Glutamatergic neuron (in vitro differentiated cells): ENCODE data around the gene GNAL. TPM values are rescaled to one million over a fixed set of nuclear protein-coding genes. Genes with fewer than 3 reads are reported as not detected.

ENCODE experiments used
- DNase-seq: peaks from one replicate; pipeline ENCODE4 v3.0.0; 2022
- H3K27ac Mint-ChIP-seq: one replicate; pipeline ENCODE4 v1.8.0; 2020; ENCODE audit warnings: mild to moderate bottlenecking, mixed read lengths, inconsistent platforms; ENCODE audit not compliant: unreplicated experiment
- H3K27me3 Mint-ChIP-seq: one replicate; pipeline ENCODE4 v1.8.0; 2020; ENCODE audit warnings: mild to moderate bottlenecking, moderate library complexity, mixed read lengths, inconsistent platforms; ENCODE audit not compliant: unreplicated experiment
- H3K36me3 Mint-ChIP-seq: one replicate; pipeline ENCODE4 v1.8.0; 2020; ENCODE audit warnings: mild to moderate bottlenecking, mixed read lengths, inconsistent platforms; ENCODE audit not compliant: unreplicated experiment
- H3K4me1 Mint-ChIP-seq: one replicate; pipeline ENCODE4 v1.8.0; 2020; ENCODE audit warnings: mild to moderate bottlenecking, low read depth, mixed read lengths, inconsistent platforms; ENCODE audit not compliant: unreplicated experiment
- H3K4me3 Mint-ChIP-seq: one replicate; pipeline ENCODE4 v1.8.0; 2020; ENCODE audit warnings: mild to moderate bottlenecking, mixed read lengths, inconsistent platforms; ENCODE audit not compliant: unreplicated experiment
- H3K9me3 Mint-ChIP-seq: one replicate; pipeline ENCODE4 v1.8.0; 2020; ENCODE audit warnings: mild to moderate bottlenecking, moderate library complexity, mixed read lengths, inconsistent platforms; ENCODE audit not compliant: unreplicated experiment
- CTCF ChIP-seq: fragments of 200-600 bp; sonication (generic); IDR thresholded peaks from one replicate; pipeline ENCODE4 v1.5.0; 2021; ENCODE audit not compliant: partially characterized antibody, unreplicated experiment
- total RNA-seq: library from RNA; stranded (reverse); fragmentation: NEBNext Ultra II Directional; extraction: Animal tissue kit (Norgen Biotek cat#: 25700); gene quantifications from one replicate; pipeline ENCODE4 v1.2.1, GENCODE V29; 2021; ENCODE audit not compliant: unreplicated experiment

Gene GNAL
- total RNA-seq, 1 donor from 2014 or later = 52.5 TPM

- Mint-ChIP-seq H3K9me3 (no peaks in the 10 kb centered on the region), H3K27ac (no peak overlapping the region), H3K4me3 (no peak overlapping the region), H3K36me3 (no peaks in the 10 kb centered on the region), H3K4me1 (peaks cover 14% of the 10 kb centered on the region), H3K27me3 (peaks cover 3% of the 10 kb centered on the region)
- DNase-seq = no peak
- TF ChIP-seq CTCF = no peak
Measured at GRCh38 chr18:11791131-11791530, 102.1 kb downstream of the GNAL start.

- peaks cover 3% of the 10 kb centered on the region for H3K27me3 Mint-ChIP-seq
- H3K27ac Mint-ChIP-seq = no peak overlapping the region
- no peaks in the 10 kb centered on the region for H3K36me3 Mint-ChIP-seq
- no peak overlapping the region for H3K4me3 Mint-ChIP-seq
- no peaks in the 10 kb centered on the region for H3K9me3 Mint-ChIP-seq
- no peak for TF ChIP-seq CTCF
- DNase-seq = no peak
- H3K4me1 Mint-ChIP-seq = peaks cover 13% of the 10 kb centered on the region
Measured at GRCh38 chr18:11792632-11793031, 103.6 kb downstream of the GNAL start.

- Mint-ChIP-seq H3K4me3 (no peak overlapping the region), H3K27ac (no peak overlapping the region), H3K9me3 (no peaks in the 10 kb centered on the region), H3K4me1 (peaks cover 10% of the 10 kb centered on the region), H3K36me3 (no peaks in the 10 kb centered on the region), H3K27me3 (peaks cover 3% of the 10 kb centered on the region)
- DNase-seq = no peak
- no peak for TF ChIP-seq CTCF
Measured at GRCh38 chr18:11794195-11794594, 105.1 kb downstream of the GNAL start.

- TF ChIP-seq CTCF = no peak
- no peaks in the 10 kb centered on the region for H3K36me3 Mint-ChIP-seq
- no peaks in the 10 kb centered on the region for H3K9me3 Mint-ChIP-seq
- H3K27me3 Mint-ChIP-seq = peaks cover 8% of the 10 kb centered on the region
- no peak overlapping the region for H3K4me3 Mint-ChIP-seq
- no peak for DNase-seq
- H3K4me1 Mint-ChIP-seq = peaks cover 7% of the 10 kb centered on the region
- no peak overlapping the region for H3K27ac Mint-ChIP-seq
Measured at GRCh38 chr18:11795916-11796315, 106.9 kb downstream of the GNAL start.

GRCh38 chr18:11798271-11798670 is 109.2 kb downstream of the GNAL start:
- no peaks in the 10 kb centered on the region for H3K9me3 Mint-ChIP-seq
- no peak overlapping the region for H3K4me3 Mint-ChIP-seq
- no peak overlapping the region for H3K27ac Mint-ChIP-seq
- H3K36me3 Mint-ChIP-seq = no peaks in the 10 kb centered on the region
- TF ChIP-seq CTCF = no peak
- DNase-seq = no peak
- peaks cover 9% of the 10 kb centered on the region for H3K4me1 Mint-ChIP-seq
- H3K27me3 Mint-ChIP-seq = peaks cover 8% of the 10 kb centered on the region
